ENCODE results near the gene RUNX2. TPM values are rescaled to one million over a fixed set of nuclear protein-coding genes. Genes with fewer than 3 reads are reported as not detected.
A peak's percentile ranks its signal among the peaks of the same experiment; 100 is the strongest.

The RUNX2 gene
- total and polyA plus RNA-seq, 8 donors: 2.5 to 5.9 (median 3.0) TPM

DNA sequence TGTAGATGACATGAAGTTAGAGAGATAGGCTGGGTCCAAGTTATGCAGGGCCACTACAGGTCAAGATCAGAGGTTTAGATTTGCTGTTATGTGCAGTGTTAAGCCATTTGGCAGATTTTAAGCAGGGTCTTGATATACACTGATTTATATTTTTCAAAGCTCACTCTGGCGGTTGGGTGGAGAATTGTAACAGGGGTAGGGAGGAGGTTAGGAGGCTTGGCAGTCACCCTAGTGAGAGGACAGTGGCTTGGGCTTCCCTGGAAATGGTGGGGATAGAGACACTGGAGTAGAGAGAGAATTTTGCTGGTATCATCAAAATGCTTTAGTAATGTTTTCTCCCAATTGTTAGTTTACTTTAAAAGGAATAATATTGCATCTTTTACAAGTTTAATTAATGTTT, 199.1 kb downstream of the RUNX2 start:
- Histone ChIP-seq H3K4me3 (no peak overlapping the region), H3K27me3 (no peaks in the 10 kb centered on the region), H3K36me3 (no peaks in the 10 kb centered on the region), H3K27ac (no peak overlapping the region), H3K4me1 (no peaks in the 10 kb centered on the region), H3K9me3 (no peaks in the 10 kb centered on the region)
- intact Hi-C loops (cut with DNase I): no loop called here
- ATAC-seq: no peak
- no peak for DNase-seq
- TF ChIP-seq, protein P1, sequence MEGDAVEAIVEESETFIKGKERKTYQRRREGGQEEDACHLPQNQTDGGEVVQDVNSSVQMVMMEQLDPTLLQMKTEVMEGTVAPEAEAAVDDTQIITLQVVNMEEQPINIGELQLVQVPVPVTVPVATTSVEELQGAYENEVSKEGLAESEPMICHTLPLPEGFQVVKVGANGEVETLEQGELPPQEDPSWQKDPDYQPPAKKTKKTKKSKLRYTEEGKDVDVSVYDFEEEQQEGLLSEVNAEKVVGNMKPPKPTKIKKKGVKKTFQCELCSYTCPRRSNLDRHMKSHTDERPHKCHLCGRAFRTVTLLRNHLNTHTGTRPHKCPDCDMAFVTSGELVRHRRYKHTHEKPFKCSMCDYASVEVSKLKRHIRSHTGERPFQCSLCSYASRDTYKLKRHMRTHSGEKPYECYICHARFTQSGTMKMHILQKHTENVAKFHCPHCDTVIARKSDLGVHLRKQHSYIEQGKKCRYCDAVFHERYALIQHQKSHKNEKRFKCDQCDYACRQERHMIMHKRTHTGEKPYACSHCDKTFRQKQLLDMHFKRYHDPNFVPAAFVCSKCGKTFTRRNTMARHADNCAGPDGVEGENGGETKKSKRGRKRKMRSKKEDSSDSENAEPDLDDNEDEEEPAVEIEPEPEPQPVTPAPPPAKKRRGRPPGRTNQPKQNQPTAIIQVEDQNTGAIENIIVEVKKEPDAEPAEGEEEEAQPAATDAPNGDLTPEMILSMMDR (IDR thresholded peaks at IDR 0.05): no peak

- Histone ChIP-seq H3K27ac (no peak overlapping the region), H3K4me3 (no peak overlapping the region), H3K27me3 (no peaks in the 10 kb centered on the region), H3K9me3 (no peaks in the 10 kb centered on the region), H3K4me1 (no peaks in the 10 kb centered on the region), H3K36me3 (no peaks in the 10 kb centered on the region)
- no peak for DNase-seq
- no peak for ATAC-seq
- intact Hi-C loops (cut with DNase I): no loop called here
- TF ChIP-seq, protein P1 (IDR thresholded peaks at IDR 0.05): no peak
Observed at GRCh38 chr6:45531999-45532595, 204.0 kb downstream of the RUNX2 start.

- Histone ChIP-seq H3K27me3 (no peaks in the 10 kb centered on the region), H3K36me3 (no peaks in the 10 kb centered on the region), H3K4me1 (no peaks in the 10 kb centered on the region), H3K4me3 (peak overlapping the region in 1 of 2 donors; percentile 13), H3K27ac (no peak overlapping the region), H3K9me3 (no peaks in the 10 kb centered on the region)
- intact Hi-C loops (cut with DNase I): no loop called here
- DNase-seq: peak in 2 of 4 donors; percentile 79 to 80
- TF ChIP-seq, protein P1 (IDR thresholded peaks at IDR 0.05): no peak
- peak; percentile 74 for ATAC-seq
Observed at GRCh38 chr6:45532721-45533210, 204.6 kb downstream of the RUNX2 start.

GRCh38 chr6:45533386-45533785, 205.3 kb downstream of the RUNX2 start:
- TF ChIP-seq, protein P1 (IDR thresholded peaks at IDR 0.05): no peak
- Histone ChIP-seq H3K4me1 (no peaks in the 10 kb centered on the region), H3K27ac (no peak overlapping the region), H3K4me3 (peak overlapping the region in 1 of 2 donors; percentile 13), H3K9me3 (no peaks in the 10 kb centered on the region), H3K36me3 (no peaks in the 10 kb centered on the region), H3K27me3 (no peaks in the 10 kb centered on the region)
- intact Hi-C loops (cut with DNase I): no loop called here
- peak in 2 of 4 donors; percentile 40 to 71 for DNase-seq
- peak; percentile 58 for ATAC-seq

DNA sequence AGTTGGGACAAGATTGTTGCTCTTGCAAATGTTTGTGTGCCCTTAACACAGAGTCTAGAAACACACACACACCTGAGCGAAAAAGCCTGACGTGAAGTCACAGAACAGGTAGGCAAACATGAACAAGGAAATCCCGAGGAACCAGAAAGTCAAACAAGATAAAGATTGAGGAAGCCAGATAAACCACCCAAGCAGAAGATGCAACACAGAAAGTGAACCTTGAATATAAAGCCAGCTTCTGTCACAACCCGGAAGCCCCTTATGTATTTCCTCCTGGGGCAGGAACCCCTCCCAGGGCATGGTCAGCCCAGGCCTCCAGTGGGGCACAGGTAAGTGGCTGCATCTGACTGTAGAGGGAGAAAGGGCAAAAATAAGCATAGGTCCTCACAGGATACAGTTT, 207.8 kb downstream of the RUNX2 start:
- DNase-seq (no peak), ATAC-seq (no peak)
- H3K27ac ChIP-seq: peak overlapping the region in 1 of 2 donors; percentile 28
- H3K4me1 ChIP-seq: peaks cover 0 to 4% of the 10 kb centered on the region in 2 donors
- TF ChIP-seq, protein P1 (IDR thresholded peaks at IDR 0.05): no peak
- intact Hi-C loops (cut with DNase I): no loop called here
- H3K36me3 ChIP-seq: no peaks in the 10 kb centered on the region
- H3K9me3 ChIP-seq: no peaks in the 10 kb centered on the region
- H3K4me3 ChIP-seq: no peak overlapping the region
- no peaks in the 10 kb centered on the region for H3K27me3 ChIP-seq
